Measurements from ENCODE around the gene PSTPIP1.

PSTPIP1 gene

GRCh38 chr15:76967067-76967466 is 27.9 kb upstream of the PSTPIP1 start:
- ChIA-PET CTCF (interaction anchor here (1.3 kb wide), 1 partner anchor 9 kb away, joined by 3 read pairs; no protein-coding TSS in a partner anchor), POLR2A (no interaction called here)
- TF ChIP-seq CTCF (IDR thresholded peaks at IDR 0.05; ENCODE audit: insufficient read depth, low read length, missing control alignments) = no peak
- H3K4me3 ChIP-seq (ENCODE audit: low read depth, low read length) = no peak overlapping the region
- DNase-seq (ENCODE audit: low read depth, low spot score) = no peak

GRCh38 chr15:76968306-76968705 is 26.6 kb upstream of the PSTPIP1 start:
- no peak for TF ChIP-seq CTCF (IDR thresholded peaks at IDR 0.05; ENCODE audit: insufficient read depth, low read length, missing control alignments)
- POLR2A ChIA-PET = no interaction called here
- CTCF ChIA-PET = no interaction called here
- H3K4me3 ChIP-seq (ENCODE audit: low read depth, low read length) = no peak overlapping the region
- DNase-seq (ENCODE audit: low read depth, low spot score) = no peak

GRCh38 chr15:76972389-76973361 is 22.3 kb upstream of the PSTPIP1 start:
- ChIA-PET POLR2A (no interaction called here), CTCF (interaction anchor here (0.5 to 2.4 kb wide), 15 partner anchors 9 to 849 kb away, joined by 3 to 18 read pairs (median 3); partner anchors contain the start of gene RCN2)
- DNase-seq (ENCODE audit: low read depth, low spot score) = no peak
- no peak for TF ChIP-seq CTCF (IDR thresholded peaks at IDR 0.05; ENCODE audit: insufficient read depth, low read length, missing control alignments)
- no peak overlapping the region for H3K4me3 ChIP-seq (ENCODE audit: low read depth, low read length)

- TF ChIP-seq CTCF (IDR thresholded peaks at IDR 0.05; ENCODE audit: insufficient read depth, low read length, missing control alignments) = peak; percentile 44
- no peak overlapping the region for H3K4me3 ChIP-seq (ENCODE audit: low read depth, low read length)
- POLR2A ChIA-PET = no interaction called here
- no peak for DNase-seq (ENCODE audit: low read depth, low spot score)
- CTCF ChIA-PET = interaction anchor here (0.5 to 2.4 kb wide), 14 partner anchors 9 to 848 kb away, joined by 3 to 18 read pairs (median 3); partner anchors contain the start of gene RCN2
Observed at GRCh38 chr15:76973362-76973743, 21.6 kb upstream of the PSTPIP1 start.

- TF ChIP-seq CTCF (IDR thresholded peaks at IDR 0.05; ENCODE audit: insufficient read depth, low read length, missing control alignments) = no peak
- ChIA-PET POLR2A (no interaction called here), CTCF (interaction anchor here (0.6 to 2.4 kb wide), 10 partner anchors 10 to 847 kb away, joined by 3 to 18 read pairs (median 3); partner anchors contain the start of gene RCN2)
- no peak for DNase-seq (ENCODE audit: low read depth, low spot score)
- H3K4me3 ChIP-seq (ENCODE audit: low read depth, low read length) = no peak overlapping the region
Observed at GRCh38 chr15:76973906-76974305, 21.0 kb upstream of the PSTPIP1 start.

GRCh38 chr15:76974456-76975036 is 20.4 kb upstream of the PSTPIP1 start:
- CTCF ChIA-PET = interaction anchor here (1.6 to 2.4 kb wide), 3 partner anchors 10 to 144 kb away, joined by 4 to 18 read pairs (median 9); no protein-coding TSS in a partner anchor
- POLR2A ChIA-PET = no interaction called here
- TF ChIP-seq CTCF (IDR thresholded peaks at IDR 0.05; ENCODE audit: insufficient read depth, low read length, missing control alignments) = no peak
- no peak overlapping the region for H3K4me3 ChIP-seq (ENCODE audit: low read depth, low read length)
- DNase-seq (ENCODE audit: low read depth, low spot score) = no peak

Measured in AG04449 (cell line).